Activated T-cell treated with anti-CD3 and anti-CD28 coated beads, Interleukin-2, amount 50 U/mL, for 4 hours (primary cell): ENCODE data around the gene GNG8. TPM values are rescaled to one million over a fixed set of nuclear protein-coding genes. Genes with fewer than 3 reads are reported as not detected.

Source experiments
- ATAC-seq, 2 donors: fragments of 200-7000 bp; cut with Tn5 transposase; one replicate each; pipeline ENCODE4 v1.10.0; 2021
- DNase-seq: peaks from one replicate; pipeline ENCODE4 v3.0.0-alpha.2; 2020
- H3K27me3 Mint-ChIP-seq: one replicate; pipeline ENCODE4 v1.8.0; 2021; ENCODE audit warnings: low read depth, mixed read lengths
- H3K36me3 Mint-ChIP-seq: one replicate; pipeline ENCODE4 v1.8.0; 2022; ENCODE audit warnings: mixed read lengths; ENCODE audit not compliant: insufficient read depth
- H3K4me1 Mint-ChIP-seq: one replicate; pipeline ENCODE4 v1.8.0; 2021; ENCODE audit warnings: low read depth, mixed read lengths
- H3K4me3 Mint-ChIP-seq: one replicate; pipeline ENCODE4 v1.8.0; 2021; ENCODE audit warnings: mild to moderate bottlenecking, moderate library complexity, mixed read lengths
- H3K9me3 Mint-ChIP-seq: one replicate; pipeline ENCODE4 v1.8.0; 2021; ENCODE audit warnings: mixed read lengths
- total RNA-seq, 3 donors: library from RNA; stranded (reverse); gene quantifications; one replicate each; pipeline ENCODE4 v1.2.1, GENCODE V29; 2021

The GNG8 gene
- total RNA-seq, 3 donors from 2014 or later: 1.5 to 2.6 (median 2.4) TPM

GRCh38 chr19:46616631-46617322 lies 19.2 kb downstream of the GNG8 start:
- H3K27me3 Mint-ChIP-seq: no peaks in the 10 kb centered on the region
- DNase-seq (peak; percentile 41), ATAC-seq (peak; percentile 23 to 32)

GRCh38 chr19:46615966-46616365 lies 20.0 kb downstream of the GNG8 start:
- Mint-ChIP-seq H3K4me3 (no peak overlapping the region), H3K9me3 (no peaks in the 10 kb centered on the region), H3K27me3 (no peaks in the 10 kb centered on the region), H3K36me3 (peaks cover 4% of the 10 kb centered on the region), H3K4me1 (peaks cover 71% of the 10 kb centered on the region)
- ATAC-seq (no peak), DNase-seq (no peak)

More at GRCh38 chr19:46616631-46617322, 19.2 kb downstream of the GNG8 start:
- Mint-ChIP-seq H3K4me3 (peak overlapping the region; percentile 67), H3K4me1 (peaks cover 71% of the 10 kb centered on the region), H3K36me3 (no peaks in the 10 kb centered on the region), H3K9me3 (no peaks in the 10 kb centered on the region)

- Mint-ChIP-seq H3K36me3 (peaks cover 9% of the 10 kb centered on the region), H3K27me3 (no peaks in the 10 kb centered on the region), H3K4me1 (peaks cover 67% of the 10 kb centered on the region), H3K4me3 (peak overlapping the region; percentile 36), H3K9me3 (no peaks in the 10 kb centered on the region)
- DNase-seq (peak; percentile 84), ATAC-seq (peak; percentile 58 to 70)
Measured at GRCh38 chr19:46614114-46614722, 21.8 kb downstream of the GNG8 start.

- ATAC-seq (no peak), DNase-seq (no peak)
- Mint-ChIP-seq H3K4me1 (peaks cover 64% of the 10 kb centered on the region), H3K9me3 (no peaks in the 10 kb centered on the region), H3K36me3 (peaks cover 11% of the 10 kb centered on the region), H3K27me3 (no peaks in the 10 kb centered on the region), H3K4me3 (no peak overlapping the region)
Measured at GRCh38 chr19:46613525-46613924, 22.5 kb downstream of the GNG8 start.

GRCh38 chr19:46611776-46612175 lies 24.2 kb downstream of the GNG8 start:
- peaks cover 23% of the 10 kb centered on the region for H3K36me3 Mint-ChIP-seq
- H3K4me3 Mint-ChIP-seq: peak overlapping the region; percentile 49
- DNase-seq (no peak), ATAC-seq (peak in 1 of 2 donors; percentile 6)
- H3K27me3 Mint-ChIP-seq: no peaks in the 10 kb centered on the region
- no peaks in the 10 kb centered on the region for H3K9me3 Mint-ChIP-seq
- peaks cover 58% of the 10 kb centered on the region for H3K4me1 Mint-ChIP-seq

GRCh38 chr19:46610851-46611770 lies 24.9 kb downstream of the GNG8 start:
- peaks cover 58% of the 10 kb centered on the region for H3K4me1 Mint-ChIP-seq

GRCh38 chr19:46610413-46610775 lies 25.6 kb downstream of the GNG8 start:
- H3K36me3 Mint-ChIP-seq: peaks cover 27% of the 10 kb centered on the region
- no peaks in the 10 kb centered on the region for H3K27me3 Mint-ChIP-seq
- DNase-seq: no peak
- H3K4me3 Mint-ChIP-seq: no peak overlapping the region
- peaks cover 57% of the 10 kb centered on the region for H3K4me1 Mint-ChIP-seq
- no peaks in the 10 kb centered on the region for H3K9me3 Mint-ChIP-seq
- ATAC-seq: no peak

More at GRCh38 chr19:46610851-46611770, 24.9 kb downstream of the GNG8 start:
- peak; percentile 29 to 36 for ATAC-seq
- peaks cover 27% of the 10 kb centered on the region for H3K36me3 Mint-ChIP-seq
- H3K27me3 Mint-ChIP-seq: no peaks in the 10 kb centered on the region
- H3K4me3 Mint-ChIP-seq: peak overlapping the region; percentile 49
- DNase-seq: no peak
- no peaks in the 10 kb centered on the region for H3K9me3 Mint-ChIP-seq

GRCh38 chr19:46609511-46610412 lies 26.2 kb downstream of the GNG8 start:
- H3K27me3 Mint-ChIP-seq: no peaks in the 10 kb centered on the region
- no peak for ATAC-seq
- H3K9me3 Mint-ChIP-seq: no peaks in the 10 kb centered on the region
- no peak for DNase-seq
- no peak overlapping the region for H3K4me3 Mint-ChIP-seq
- peaks cover 57% of the 10 kb centered on the region for H3K4me1 Mint-ChIP-seq
- peaks cover 27% of the 10 kb centered on the region for H3K36me3 Mint-ChIP-seq

GRCh38 chr19:46608581-46609345 lies 27.2 kb downstream of the GNG8 start:
- peaks cover 27% of the 10 kb centered on the region for H3K36me3 Mint-ChIP-seq
- H3K4me1 Mint-ChIP-seq: peaks cover 55% of the 10 kb centered on the region
- no peaks in the 10 kb centered on the region for H3K27me3 Mint-ChIP-seq
- no peak for DNase-seq
- no peaks in the 10 kb centered on the region for H3K9me3 Mint-ChIP-seq
- no peak overlapping the region for H3K4me3 Mint-ChIP-seq
- no peak for ATAC-seq

GRCh38 chr19:46608178-46608577 lies 27.8 kb downstream of the GNG8 start:
- ATAC-seq: no peak
- Mint-ChIP-seq H3K9me3 (no peaks in the 10 kb centered on the region), H3K4me3 (no peak overlapping the region), H3K27me3 (no peaks in the 10 kb centered on the region), H3K36me3 (peaks cover 27% of the 10 kb centered on the region), H3K4me1 (peaks cover 57% of the 10 kb centered on the region)
- DNase-seq: no peak

- Mint-ChIP-seq H3K27me3 (no peaks in the 10 kb centered on the region), H3K36me3 (peaks cover 27% of the 10 kb centered on the region), H3K9me3 (no peaks in the 10 kb centered on the region), H3K4me1 (peaks cover 59% of the 10 kb centered on the region), H3K4me3 (no peak overlapping the region)
- DNase-seq (no peak), ATAC-seq (no peak)
Measured at GRCh38 chr19:46607448-46607841, 28.6 kb downstream of the GNG8 start.

- no peak for DNase-seq
- ATAC-seq: no peak
- Mint-ChIP-seq H3K4me3 (no peak overlapping the region), H3K9me3 (no peaks in the 10 kb centered on the region), H3K27me3 (no peaks in the 10 kb centered on the region), H3K4me1 (peaks cover 58% of the 10 kb centered on the region), H3K36me3 (peaks cover 27% of the 10 kb centered on the region)
Measured at GRCh38 chr19:46606681-46607447, 29.1 kb downstream of the GNG8 start.
